ENCODE measurements around the gene CD8B2. TPM values are rescaled to one million over a fixed set of nuclear protein-coding genes. Genes with fewer than 3 reads are reported as not detected.
"Not testable (repeated sequence)": the region's sequence is repeated elsewhere in the genome, so short reads cannot be mapped to it uniquely, and the experiment has no call there.

Gene CD8B2
- total RNA-seq, 4 donors from 2014 or later, result 0.24 TPM; not detected in 3

DNA sequence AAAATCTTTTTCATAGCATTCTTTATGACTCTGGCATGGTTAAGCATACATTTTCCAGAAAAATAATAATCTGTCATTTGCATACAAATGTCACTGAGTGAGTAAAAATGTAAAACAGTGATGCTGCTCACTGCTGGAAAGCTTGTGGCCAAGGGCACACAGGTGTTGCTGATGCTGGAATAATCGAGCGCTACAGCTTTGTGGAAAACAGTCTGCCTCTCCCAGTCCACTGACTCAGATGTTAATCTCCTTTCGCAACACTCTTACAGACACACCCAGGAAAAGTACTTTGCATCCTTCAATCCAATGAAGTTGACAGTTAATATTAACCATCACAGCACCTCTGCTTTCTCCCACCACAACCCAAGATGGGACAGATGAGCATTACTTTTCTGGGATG is 27.7 kb downstream of the CD8B2 start:
- H3K27ac ChIP-seq; H3K9me3 ChIP-seq; H3K4me1 ChIP-seq; H3K36me3 ChIP-seq; intact Hi-C loops (cut with DNase I); H3K27me3 ChIP-seq; DNase-seq; H3K4me3 ChIP-seq (replicated peaks in 1 of 3): not testable (repeated sequence)
- WGBS, 2 donors, result 77 to 96% methylated on average over 3 of the region's 3 CpGs

DNA sequence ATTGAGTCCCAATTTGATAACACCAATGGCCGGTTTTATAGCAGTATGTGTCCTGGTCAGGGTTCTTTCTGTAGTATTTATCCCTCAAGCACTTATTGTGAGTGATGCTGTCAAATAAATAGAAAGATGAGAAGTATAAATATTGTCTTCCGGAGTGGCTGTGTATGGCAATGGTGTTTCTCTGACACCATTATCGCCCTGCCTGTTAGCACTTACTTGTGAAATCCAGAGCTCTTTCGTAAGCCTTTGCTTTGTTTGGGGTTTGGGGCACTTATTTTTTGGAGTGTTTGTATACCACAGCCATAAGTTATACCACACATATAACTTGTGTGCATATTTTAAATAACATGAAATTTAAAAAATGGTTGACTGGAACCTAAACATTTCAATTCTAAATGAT is 29.3 kb downstream of the CD8B2 start:
- DNase-seq, result no peak
- H3K4me1 ChIP-seq, result no peaks in the 10 kb centered on the region
- H3K4me3 ChIP-seq (replicated peaks in 1 of 3), result no peak overlapping the region
- no peaks in the 10 kb centered on the region for H3K9me3 ChIP-seq
- no peak overlapping the region for H3K27ac ChIP-seq
- no peak for TF ChIP-seq POLR2A (IDR thresholded peaks at IDR 0.05)
- TF ChIP-seq, protein P1, sequence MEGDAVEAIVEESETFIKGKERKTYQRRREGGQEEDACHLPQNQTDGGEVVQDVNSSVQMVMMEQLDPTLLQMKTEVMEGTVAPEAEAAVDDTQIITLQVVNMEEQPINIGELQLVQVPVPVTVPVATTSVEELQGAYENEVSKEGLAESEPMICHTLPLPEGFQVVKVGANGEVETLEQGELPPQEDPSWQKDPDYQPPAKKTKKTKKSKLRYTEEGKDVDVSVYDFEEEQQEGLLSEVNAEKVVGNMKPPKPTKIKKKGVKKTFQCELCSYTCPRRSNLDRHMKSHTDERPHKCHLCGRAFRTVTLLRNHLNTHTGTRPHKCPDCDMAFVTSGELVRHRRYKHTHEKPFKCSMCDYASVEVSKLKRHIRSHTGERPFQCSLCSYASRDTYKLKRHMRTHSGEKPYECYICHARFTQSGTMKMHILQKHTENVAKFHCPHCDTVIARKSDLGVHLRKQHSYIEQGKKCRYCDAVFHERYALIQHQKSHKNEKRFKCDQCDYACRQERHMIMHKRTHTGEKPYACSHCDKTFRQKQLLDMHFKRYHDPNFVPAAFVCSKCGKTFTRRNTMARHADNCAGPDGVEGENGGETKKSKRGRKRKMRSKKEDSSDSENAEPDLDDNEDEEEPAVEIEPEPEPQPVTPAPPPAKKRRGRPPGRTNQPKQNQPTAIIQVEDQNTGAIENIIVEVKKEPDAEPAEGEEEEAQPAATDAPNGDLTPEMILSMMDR (IDR thresholded peaks at IDR 0.05), result no peak
- intact Hi-C loops (cut with DNase I), result no loop called here
- no peaks in the 10 kb centered on the region for H3K27me3 ChIP-seq
- no peaks in the 10 kb centered on the region for H3K36me3 ChIP-seq
- 93 to 97% methylated on average over 4 of the region's 4 CpGs for WGBS, 2 donors

DNA sequence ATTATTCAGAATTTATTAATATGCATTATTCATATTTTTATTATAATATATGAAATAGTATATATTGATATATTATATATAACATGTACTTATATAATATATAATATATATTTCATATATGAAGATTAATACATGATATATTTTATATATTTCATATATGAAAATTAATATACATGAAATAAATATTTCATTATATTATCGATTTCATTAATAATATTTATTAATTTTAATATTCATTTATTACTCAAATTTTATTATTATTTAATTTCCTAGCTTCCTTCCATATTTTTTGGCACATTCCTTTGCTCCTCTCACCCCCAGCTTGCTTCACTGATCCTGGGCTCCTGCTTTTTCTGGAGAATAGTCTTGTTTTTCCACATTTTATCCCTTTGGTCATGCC is 29.7 kb downstream of the CD8B2 start:
- Histone ChIP-seq H3K9me3 (no peaks in the 10 kb centered on the region), H3K36me3 (no peaks in the 10 kb centered on the region), H3K4me3 (replicated peaks in 1 of 3) (no peak overlapping the region), H3K27ac (no peak overlapping the region), H3K4me1 (no peaks in the 10 kb centered on the region), H3K27me3 (no peaks in the 10 kb centered on the region)
- WGBS, 2 donors, result 90 to 95% methylated on average over 1 of the region's 1 CpG
- TF ChIP-seq, protein P1 (IDR thresholded peaks at IDR 0.05), result no peak
- no peak for TF ChIP-seq POLR2A (IDR thresholded peaks at IDR 0.05)
- intact Hi-C loops (cut with DNase I), result no loop called here
- DNase-seq, result no peak

DNA sequence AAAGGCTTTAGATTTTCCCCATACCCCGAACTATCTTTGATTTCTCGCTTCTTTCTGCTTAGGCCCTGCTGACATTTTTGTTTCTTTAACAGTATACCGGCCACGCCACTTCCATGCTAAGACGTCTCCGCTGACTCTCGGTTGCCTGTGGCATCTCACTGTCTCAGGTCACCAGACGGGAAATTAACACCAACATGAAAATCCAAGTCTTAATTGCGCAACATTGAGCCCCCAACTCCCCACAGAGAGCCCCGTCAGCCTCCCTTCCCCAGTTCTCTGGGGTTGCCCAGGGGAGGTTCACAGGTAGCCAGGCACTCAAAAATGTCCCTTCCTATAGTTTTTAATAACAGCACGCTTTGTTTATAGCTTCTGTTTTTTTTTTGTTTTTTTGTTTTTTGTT is 30.2 kb downstream of the CD8B2 start:
- Histone ChIP-seq H3K9me3 (no peaks in the 10 kb centered on the region), H3K27ac (no peak overlapping the region), H3K4me1 (no peaks in the 10 kb centered on the region), H3K4me3 (replicated peaks in 1 of 3) (no peak overlapping the region), H3K27me3 (no peaks in the 10 kb centered on the region), H3K36me3 (no peaks in the 10 kb centered on the region)
- 96 to 98% methylated on average over 11 of the region's 11 CpGs for WGBS, 2 donors
- DNase-seq, result no peak
- intact Hi-C loops (cut with DNase I), result no loop called here
- TF ChIP-seq POLR2A (IDR thresholded peaks at IDR 0.05), result no peak
- TF ChIP-seq, protein P1 (IDR thresholded peaks at IDR 0.05), result no peak

DNA sequence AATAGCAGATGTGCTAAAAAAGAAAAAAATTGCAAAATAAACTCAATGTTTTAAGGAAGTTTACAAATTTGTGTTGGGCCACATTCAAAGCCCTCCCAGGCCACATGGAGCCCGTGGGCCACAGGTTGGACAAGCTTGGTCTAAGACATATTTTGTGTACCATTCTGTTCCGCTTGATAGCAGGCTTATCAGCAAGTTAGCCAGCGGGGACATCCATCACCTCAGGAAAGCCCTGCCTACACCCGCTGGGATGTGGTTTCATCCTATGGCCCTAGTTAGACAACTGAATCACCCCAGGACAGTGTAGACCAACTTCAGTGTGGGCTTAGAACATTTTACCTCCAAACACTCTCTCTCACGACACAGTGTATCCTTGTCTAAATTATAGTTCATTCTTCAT is 32.6 kb downstream of the CD8B2 start:
- Histone ChIP-seq H3K4me3 (replicated peaks in 1 of 3) (no peak overlapping the region), H3K27ac (no peak overlapping the region), H3K4me1 (peaks cover 4 to 10% of the 10 kb centered on the region in 2 donors), H3K9me3 (no peaks in the 10 kb centered on the region), H3K36me3 (no peaks in the 10 kb centered on the region), H3K27me3 (no peaks in the 10 kb centered on the region)
- WGBS, 2 donors, result 76 to 78% methylated on average over 5 of the region's 5 CpGs
- TF ChIP-seq POLR2A (IDR thresholded peaks at IDR 0.05), result no peak
- TF ChIP-seq, protein P1 (IDR thresholded peaks at IDR 0.05), result no peak
- DNase-seq, result no peak
- intact Hi-C loops (cut with DNase I), result no loop called here

DNA sequence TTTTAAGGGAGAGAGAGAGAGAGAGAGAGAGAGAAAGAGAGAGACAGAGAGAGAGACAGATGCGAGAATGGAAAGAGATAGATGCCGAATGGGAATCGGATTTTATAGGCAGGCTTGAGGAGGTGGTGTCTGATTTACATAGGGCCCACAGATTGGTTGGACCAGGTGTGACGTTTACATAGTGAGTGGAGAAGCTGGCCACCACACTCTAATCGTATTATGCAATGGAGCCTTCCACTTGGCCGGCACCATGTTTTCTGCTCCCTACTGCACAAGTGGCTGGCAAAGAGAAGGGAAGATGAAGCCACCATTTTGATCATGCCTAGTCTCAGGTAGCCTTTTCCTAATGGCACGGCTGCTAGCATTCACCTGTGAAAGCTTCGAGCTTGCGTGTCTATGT is 33.9 kb downstream of the CD8B2 start:
- intact Hi-C loops (cut with DNase I), result no loop called here
- no peak overlapping the region for H3K27ac ChIP-seq
- H3K4me1 ChIP-seq, result peaks cover 6 to 10% of the 10 kb centered on the region in 2 donors
- no peaks in the 10 kb centered on the region for H3K27me3 ChIP-seq
- WGBS, 2 donors, result 82 to 85% methylated on average over 9 of the region's 9 CpGs
- no peaks in the 10 kb centered on the region for H3K9me3 ChIP-seq
- H3K4me3 ChIP-seq (replicated peaks in 1 of 3), result no peak overlapping the region
- DNase-seq, result no peak
- H3K36me3 ChIP-seq, result no peaks in the 10 kb centered on the region
- TF ChIP-seq, protein P1 (IDR thresholded peaks at IDR 0.05), result no peak
- TF ChIP-seq POLR2A (IDR thresholded peaks at IDR 0.05), result no peak
